ENCODE measurements around the gene TMEM59. TPM values are rescaled to one million over a fixed set of nuclear protein-coding genes. Genes with fewer than 3 reads are reported as not detected.

The TMEM59 gene
- total RNA-seq, 2 experiments from 2014 or later = 74.5 to 94.5 TPM

DNA sequence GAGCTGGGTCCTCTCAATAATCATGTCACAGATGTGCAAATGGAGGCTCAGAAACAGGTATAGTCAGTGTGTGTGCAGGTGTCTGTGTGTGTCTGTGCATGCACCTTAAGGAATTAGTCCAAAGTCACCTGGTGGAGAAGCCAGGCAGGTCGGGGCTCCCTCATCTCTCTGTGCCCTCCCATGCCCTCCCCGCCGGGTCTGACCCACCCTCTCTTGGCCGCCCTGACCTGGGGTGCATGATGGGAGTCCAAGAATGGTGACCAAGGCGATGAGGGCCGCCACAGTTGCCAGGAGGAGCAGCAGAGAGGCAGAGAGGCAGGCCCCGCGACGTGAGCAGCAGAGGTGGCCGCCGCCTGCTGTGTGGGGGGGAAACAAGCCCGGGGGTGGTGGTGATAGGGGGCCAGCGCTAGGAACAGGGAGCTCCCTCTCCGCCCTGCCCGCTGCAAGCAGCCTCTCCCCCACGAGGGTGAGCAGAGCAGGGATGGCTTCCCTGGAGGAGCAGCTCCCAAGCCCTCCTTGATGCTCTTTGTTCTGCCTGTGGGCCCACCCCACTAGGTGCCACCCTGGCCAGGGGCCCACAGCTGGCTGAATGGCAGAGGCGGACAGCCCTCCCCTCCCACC is 38.9 kb downstream of the TMEM59 start:
- no peak for DNase-seq (ENCODE audit: low spot score)
- Histone ChIP-seq H3K27ac (ENCODE audit: low read depth, low read length, poor library complexity, severe bottlenecking) (no peak overlapping the region), H3K4me1 (ENCODE audit: insufficient read depth, low read length, poor library complexity, severe bottlenecking) (no peaks in the 10 kb centered on the region), H4K20me1 (ENCODE audit: insufficient read depth, low read length) (no peaks in the 10 kb centered on the region), H3K4me2 (ENCODE audit: low read length) (no peak overlapping the region), H3K9me3 (ENCODE audit: low read length) (no peaks in the 10 kb centered on the region), H3K79me2 (ENCODE audit: insufficient read depth, low read depth, low read length) (no peaks in the 10 kb centered on the region), H3K9me2 (ENCODE audit: insufficient read depth, low read length) (no peaks in the 10 kb centered on the region), H3K4me3 (ENCODE audit: low read depth, low read length, poor library complexity, severe bottlenecking) (no peak overlapping the region), H2AFZ (ENCODE audit: low read length) (no peak overlapping the region), H3K36me3 (ENCODE audit: insufficient read depth, low read length) (no peaks in the 10 kb centered on the region)
- TF ChIP-seq EZH2phosphoT487 (IDR thresholded peaks at IDR 0.05; ENCODE audit: borderline replicate concordance, low read depth, low read length) (no peak), CTCF (conservative IDR thresholded peaks at IDR 0.05; ENCODE audit: low read length) (no peak)
- intact Hi-C loops (cut with micrococcal nuclease; ENCODE audit: unreplicated experiment) = no loop called here
- ChIA-PET POLR2A (interaction anchor here (1.1 to 1.2 kb wide), 2 partner anchors 10 to 66 kb away, joined by 3 to 4 read pairs; no protein-coding TSS in a partner anchor), CTCF (ENCODE audit: unreplicated experiment) (interaction anchor here (0.7 kb wide), 1 partner anchor 113 kb away, joined by 3 read pairs; no protein-coding TSS in a partner anchor)
- no TSS peak for BruUV-seq (replicated peaks)

DNA sequence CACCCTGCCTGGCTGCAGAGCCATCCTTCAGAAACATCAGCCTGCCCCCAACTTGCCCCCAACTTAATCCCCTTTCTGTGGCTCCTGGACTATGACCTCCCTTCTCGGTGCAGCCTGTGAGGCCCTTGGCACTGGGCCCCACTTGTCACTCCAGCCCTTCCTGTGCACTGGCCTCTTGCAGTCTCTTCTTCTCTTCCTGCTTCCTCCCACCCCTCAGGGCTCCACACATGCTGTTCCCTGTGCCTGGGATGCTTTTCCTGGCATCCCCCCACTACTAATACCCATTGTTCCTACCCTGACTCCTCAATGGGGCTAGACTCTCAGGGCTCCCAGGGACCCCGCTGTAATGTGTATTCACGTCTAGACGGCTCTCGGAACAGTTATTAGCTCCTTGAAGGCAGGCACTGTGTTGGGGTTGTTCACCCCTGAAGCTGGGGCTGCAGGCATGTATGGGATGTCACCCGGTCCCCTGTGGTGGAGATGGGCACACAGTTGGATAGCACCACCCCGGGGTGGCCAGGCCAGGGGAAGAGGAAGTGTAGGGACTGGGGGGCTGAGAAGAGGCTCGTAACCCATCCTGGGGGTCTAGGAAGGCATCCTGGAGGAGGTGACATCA is 39.5 kb downstream of the TMEM59 start:
- no peak overlapping the region for H3K27ac ChIP-seq (ENCODE audit: low read depth, low read length, poor library complexity, severe bottlenecking)
- no peak for TF ChIP-seq CTCF (conservative IDR thresholded peaks at IDR 0.05; ENCODE audit: low read length)
- TF ChIP-seq EZH2phosphoT487 (IDR thresholded peaks at IDR 0.05; ENCODE audit: borderline replicate concordance, low read depth, low read length) = no peak
- intact Hi-C loops (cut with micrococcal nuclease; ENCODE audit: unreplicated experiment) = no loop called here
- no TSS peak for BruUV-seq (replicated peaks)
- no peaks in the 10 kb centered on the region for H3K9me2 ChIP-seq (ENCODE audit: insufficient read depth, low read length)
- no peak overlapping the region for H3K4me2 ChIP-seq (ENCODE audit: low read length)
- DNase-seq (ENCODE audit: low spot score) = no peak
- no peaks in the 10 kb centered on the region for H3K9me3 ChIP-seq (ENCODE audit: low read length)
- no peaks in the 10 kb centered on the region for H3K79me2 ChIP-seq (ENCODE audit: insufficient read depth, low read depth, low read length)
- H3K4me3 ChIP-seq (ENCODE audit: low read depth, low read length, poor library complexity, severe bottlenecking) = no peak overlapping the region
- no peaks in the 10 kb centered on the region for H4K20me1 ChIP-seq (ENCODE audit: insufficient read depth, low read length)
- H3K4me1 ChIP-seq (ENCODE audit: insufficient read depth, low read length, poor library complexity, severe bottlenecking) = no peaks in the 10 kb centered on the region
- ChIA-PET POLR2A (interaction anchor here (1.2 kb wide), 1 partner anchor 66 kb away, joined by 3 read pairs; no protein-coding TSS in a partner anchor), CTCF (ENCODE audit: unreplicated experiment) (no interaction called here)
- no peaks in the 10 kb centered on the region for H3K36me3 ChIP-seq (ENCODE audit: insufficient read depth, low read length)
- no peak overlapping the region for H2AFZ ChIP-seq (ENCODE audit: low read length)

- Histone ChIP-seq H3K4me3 (ENCODE audit: low read depth, low read length, poor library complexity, severe bottlenecking) (no peak overlapping the region), H3K9me3 (ENCODE audit: low read length) (no peaks in the 10 kb centered on the region), H4K20me1 (ENCODE audit: insufficient read depth, low read length) (no peaks in the 10 kb centered on the region), H3K36me3 (ENCODE audit: insufficient read depth, low read length) (no peaks in the 10 kb centered on the region), H3K79me2 (ENCODE audit: insufficient read depth, low read depth, low read length) (no peaks in the 10 kb centered on the region), H3K9me2 (ENCODE audit: insufficient read depth, low read length) (no peaks in the 10 kb centered on the region), H2AFZ (ENCODE audit: low read length) (no peak overlapping the region), H3K27ac (ENCODE audit: low read depth, low read length, poor library complexity, severe bottlenecking) (no peak overlapping the region), H3K4me1 (ENCODE audit: insufficient read depth, low read length, poor library complexity, severe bottlenecking) (no peaks in the 10 kb centered on the region), H3K4me2 (ENCODE audit: low read length) (no peak overlapping the region)
- no peak for DNase-seq (ENCODE audit: low spot score)
- TF ChIP-seq EZH2phosphoT487 (IDR thresholded peaks at IDR 0.05; ENCODE audit: borderline replicate concordance, low read depth, low read length) (no peak), CTCF (conservative IDR thresholded peaks at IDR 0.05; ENCODE audit: low read length) (no peak)
- no TSS peak for BruUV-seq (replicated peaks)
- intact Hi-C loops (cut with micrococcal nuclease; ENCODE audit: unreplicated experiment) = no loop called here
- ChIA-PET CTCF (ENCODE audit: unreplicated experiment) (interaction anchor here (0.6 kb wide), 1 partner anchor 8 kb away, joined by 11 read pairs; no protein-coding TSS in a partner anchor), POLR2A (no interaction called here)
Observed at GRCh38 chr1:54012863-54013262, 40.1 kb downstream of the TMEM59 start.
